ENCODE results near the gene OGDH. TPM values are rescaled to one million over a fixed set of nuclear protein-coding genes. Genes with fewer than 3 reads are reported as not detected.

The OGDH gene
- total RNA-seq, 1 experiment from 2014 or later = 75.1 TPM

- DNase-seq (ENCODE audit: unreplicated experiment) = no peak
- peaks cover 32% of the 10 kb centered on the region for H3K4me1 Mint-ChIP-seq (ENCODE audit: insufficient read depth, unreplicated experiment)
- ChIA-PET POLR2A (interaction anchor here (1.1 to 2.3 kb wide), 3 partner anchors 11 to 27 kb away, joined by 3 to 23 read pairs (median 6); partner anchors contain the start of gene OGDH), CTCF (no interaction called here)
- peak overlapping the region; percentile 75 for H3K27ac Mint-ChIP-seq (ENCODE audit: low read depth, unreplicated experiment)
- H3K36me3 Mint-ChIP-seq (ENCODE audit: insufficient read depth, unreplicated experiment) = peaks cover 18% of the 10 kb centered on the region
- no peaks in the 10 kb centered on the region for H3K9me3 Mint-ChIP-seq (ENCODE audit: unreplicated experiment)
- no peaks in the 10 kb centered on the region for H3K27me3 Mint-ChIP-seq (ENCODE audit: insufficient read depth, unreplicated experiment)
- no peak for TF ChIP-seq CTCF (IDR thresholded peaks at IDR 0.05; ENCODE audit: unreplicated experiment)
- no TSS peak for BruUV-seq (replicated peaks)
- intact Hi-C loops (cut with micrococcal nuclease) = no loop called here
- H3K4me3 Mint-ChIP-seq (ENCODE audit: unreplicated experiment) = no peak overlapping the region
Measured at GRCh38 chr7:44618045-44618444, 11.6 kb downstream of the OGDH start.

- peaks cover 36% of the 10 kb centered on the region for H3K4me1 Mint-ChIP-seq (ENCODE audit: insufficient read depth, unreplicated experiment)
- no TSS peak for BruUV-seq (replicated peaks)
- H3K27ac Mint-ChIP-seq (ENCODE audit: low read depth, unreplicated experiment) = peak overlapping the region; percentile 75
- H3K27me3 Mint-ChIP-seq (ENCODE audit: insufficient read depth, unreplicated experiment) = no peaks in the 10 kb centered on the region
- no peak overlapping the region for H3K4me3 Mint-ChIP-seq (ENCODE audit: unreplicated experiment)
- POLR2A ChIA-PET = interaction anchor here (1.0 to 1.9 kb wide), 4 partner anchors 12 to 228 kb away, joined by 3 to 8 read pairs (median 5); partner anchors contain the start of gene OGDH
- no peak for DNase-seq (ENCODE audit: unreplicated experiment)
- no peak for TF ChIP-seq CTCF (IDR thresholded peaks at IDR 0.05; ENCODE audit: unreplicated experiment)
- H3K36me3 Mint-ChIP-seq (ENCODE audit: insufficient read depth, unreplicated experiment) = peaks cover 18% of the 10 kb centered on the region
- CTCF ChIA-PET = no interaction called here
- intact Hi-C loops (cut with micrococcal nuclease) = no loop called here
- H3K9me3 Mint-ChIP-seq (ENCODE audit: unreplicated experiment) = no peaks in the 10 kb centered on the region
Measured at GRCh38 chr7:44618753-44619152, 12.3 kb downstream of the OGDH start.

GRCh38 chr7:44621034-44621749, 14.8 kb downstream of the OGDH start:
- peak; percentile 55 for DNase-seq (ENCODE audit: unreplicated experiment)
- Mint-ChIP-seq H3K27ac (ENCODE audit: low read depth, unreplicated experiment) (peak overlapping the region; percentile 92), H3K4me3 (ENCODE audit: unreplicated experiment) (peak overlapping the region; percentile 66), H3K4me1 (ENCODE audit: insufficient read depth, unreplicated experiment) (peaks cover 30% of the 10 kb centered on the region), H3K36me3 (ENCODE audit: insufficient read depth, unreplicated experiment) (peaks cover 26% of the 10 kb centered on the region), H3K9me3 (ENCODE audit: unreplicated experiment) (no peaks in the 10 kb centered on the region), H3K27me3 (ENCODE audit: insufficient read depth, unreplicated experiment) (no peaks in the 10 kb centered on the region)
- intact Hi-C loops (cut with micrococcal nuclease) = no loop called here
- TSS peak; percentile 97 for BruUV-seq (replicated peaks)
- POLR2A ChIA-PET = interaction anchor here (0.7 to 3.0 kb wide), 10 partner anchors 9 to 1313 kb away, joined by 3 to 22 read pairs (median 5); partner anchors contain the start of gene OGDH
- no peak for TF ChIP-seq CTCF (IDR thresholded peaks at IDR 0.05; ENCODE audit: unreplicated experiment)
- CTCF ChIA-PET = interaction anchor here (0.6 to 1.5 kb wide), 3 partner anchors 16 to 87 kb away, joined by 3 to 5 read pairs (median 3); no protein-coding TSS in a partner anchor

GRCh38 chr7:44621750-44622103, 15.3 kb downstream of the OGDH start:
- H3K9me3 Mint-ChIP-seq (ENCODE audit: unreplicated experiment) = no peaks in the 10 kb centered on the region
- ChIA-PET CTCF (interaction anchor here (1.5 kb wide), 1 partner anchor 16 kb away, joined by 3 read pairs; no protein-coding TSS in a partner anchor), POLR2A (interaction anchor here (0.8 to 3.0 kb wide), 6 partner anchors 13 to 377 kb away, joined by 3 to 22 read pairs (median 9); partner anchors contain the start of gene OGDH)
- peak overlapping the region; percentile 92 for H3K27ac Mint-ChIP-seq (ENCODE audit: low read depth, unreplicated experiment)
- no peak for TF ChIP-seq CTCF (IDR thresholded peaks at IDR 0.05; ENCODE audit: unreplicated experiment)
- BruUV-seq (replicated peaks) = no TSS peak
- peaks cover 30% of the 10 kb centered on the region for H3K4me1 Mint-ChIP-seq (ENCODE audit: insufficient read depth, unreplicated experiment)
- H3K27me3 Mint-ChIP-seq (ENCODE audit: insufficient read depth, unreplicated experiment) = no peaks in the 10 kb centered on the region
- H3K36me3 Mint-ChIP-seq (ENCODE audit: insufficient read depth, unreplicated experiment) = peaks cover 30% of the 10 kb centered on the region
- no peak for DNase-seq (ENCODE audit: unreplicated experiment)
- intact Hi-C loops (cut with micrococcal nuclease) = no loop called here
- peak overlapping the region; percentile 66 for H3K4me3 Mint-ChIP-seq (ENCODE audit: unreplicated experiment)
